HL-60 (cell line): ENCODE measurements around the gene FITM2.
"Not testable (repeated sequence)": the region's sequence is repeated elsewhere in the genome, so short reads cannot be mapped to it uniquely, and the experiment has no call there.

ENCODE experiments used
- DNase-seq, 2 experiments: peaks; one replicate each; pipeline ENCODE4 v3.0.0-alpha.2; 2010 to 2020; ENCODE audit warnings: low read depth in 1 of 2, low spot score in 1 of 2
- H3K27ac ChIP-seq: fragments of 250-450 bp; sonication (Bioruptor Pico); replicated peaks from 2 replicates; pipeline ENCODE4 v1.5.1; 2020; ENCODE audit warnings: mild to moderate bottlenecking, moderate library complexity
- H3K27me3 ChIP-seq: fragments of 250-450 bp; sonication (Bioruptor Pico); 2 replicates; pipeline ENCODE4 v1.5.1; 2021; ENCODE audit warnings: mild to moderate bottlenecking, moderate library complexity; ENCODE audit not compliant: insufficient read depth, poor library complexity, severe bottlenecking
- H3K4me3 ChIP-seq: replicated peaks from 2 replicates; pipeline ENCODE4 v1.5.1; 2011; ENCODE audit warnings: mild to moderate bottlenecking, control low read depth, low read length; ENCODE audit not compliant: insufficient read depth
- CTCF ChIP-seq: IDR thresholded peaks from one replicate; pipeline ENCODE4 v1.5.1; 2011; ENCODE audit warnings: low read length, control low read depth, inconsistent platforms; ENCODE audit not compliant: insufficient read depth
- GABPA ChIP-seq: IDR thresholded peaks from 2 replicates; pipeline ENCODE4 v1.6.1; 2012; ENCODE audit warnings: low read depth
- POLR2AphosphoS5 ChIP-seq: IDR thresholded peaks from 2 replicates; pipeline ENCODE4 v1.6.1; 2012; ENCODE audit warnings: low read depth
- REST ChIP-seq: IDR thresholded peaks from 2 replicates; pipeline ENCODE4 v1.6.1; 2012; ENCODE audit warnings: low read depth; ENCODE audit not compliant: insufficient replicate concordance
- SPI1 ChIP-seq: IDR thresholded peaks from 2 replicates; pipeline ENCODE4 v1.6.1; 2012; ENCODE audit warnings: low read depth, mild to moderate bottlenecking, borderline replicate concordance

FITM2 gene

GRCh38 chr20:44349349-44349748, 38.3 kb upstream of the FITM2 start:
- TF ChIP-seq SPI1 (no peak), CTCF (no peak)
- no peak for DNase-seq
- Histone ChIP-seq H3K27ac (no peak overlapping the region), H3K4me3 (no peak overlapping the region), H3K27me3 (no peaks in the 10 kb centered on the region)

GRCh38 chr20:44348168-44348659, 37.2 kb upstream of the FITM2 start:
- TF ChIP-seq GABPA: no peak
- TF ChIP-seq REST: no peak
- no peak for TF ChIP-seq CTCF
- TF ChIP-seq SPI1: no peak
- TF ChIP-seq POLR2AphosphoS5: no peak
- Histone ChIP-seq H3K27ac (no peak overlapping the region), H3K27me3 (no peaks in the 10 kb centered on the region), H3K4me3 (no peak overlapping the region)
- DNase-seq: no peak

GRCh38 chr20:44345941-44346340, 34.9 kb upstream of the FITM2 start:
- H3K27ac ChIP-seq: not testable (repeated sequence)

GRCh38 chr20:44345147-44345546, 34.1 kb upstream of the FITM2 start:
- no peak overlapping the region for H3K27ac ChIP-seq
- DNase-seq: no peak
- no peak overlapping the region for H3K4me3 ChIP-seq
- no peaks in the 10 kb centered on the region for H3K27me3 ChIP-seq
- no peak for TF ChIP-seq CTCF
- TF ChIP-seq GABPA: no peak
- no peak for TF ChIP-seq POLR2AphosphoS5
- no peak for TF ChIP-seq REST
- no peak for TF ChIP-seq SPI1

More at GRCh38 chr20:44345941-44346340, 34.9 kb upstream of the FITM2 start:
- DNase-seq, H3K27me3 ChIP-seq, H3K4me3 ChIP-seq: not testable (repeated sequence)
